Measurements from ENCODE around the gene NABP2. TPM values are rescaled to one million over a fixed set of nuclear protein-coding genes. Genes with fewer than 3 reads are reported as not detected.

NABP2 gene
- total and polyA plus RNA-seq, 10 of the 15 experiments (the other 5 are each of a cell fraction or from before 2014, with no cell fraction given): 20.7 to 97.9 (median 60.9) TPM

- no peak for DNase-seq (ENCODE audit: low read depth, low spot score)
- ChIA-PET SMC1A (ENCODE audit: uncharacterized antibody, unreplicated experiment) (interaction anchor here (1.1 kb wide), 1 partner anchor 30 kb away, joined by 3 read pairs; no protein-coding TSS in a partner anchor), CTCF (interaction anchor here (1.0 kb wide), 1 partner anchor 31 kb away, joined by 3 read pairs; no protein-coding TSS in a partner anchor), POLR2A (no interaction called here), RAD21 (ENCODE audit: unreplicated experiment) (no interaction called here)
- Histone ChIP-seq H3K4me1 (ENCODE audit: control insufficient read depth, insufficient read depth, low read length) (no peaks in the 10 kb centered on the region), H3K4me2 (ENCODE audit: control insufficient read depth, insufficient read depth) (no peak overlapping the region), H3K36me3 (ENCODE audit: control insufficient read depth in 2 of 2, insufficient read depth in 2 of 2, low read length in 1 of 2) (no peaks in the 10 kb centered on the region; a peak in 1 of 4 replicates), H3K9ac (ENCODE audit: control insufficient read depth, insufficient read depth, low read length) (no peak overlapping the region), H3K27ac (ENCODE audit: control insufficient read depth, insufficient read depth) (no peak overlapping the region), H3K79me2 (ENCODE audit: control insufficient read depth, insufficient read depth, low read length) (no peaks in the 10 kb centered on the region), H3K27me3 (replicated peaks in 1 of 2; ENCODE audit: control insufficient read depth in 2 of 2, insufficient read depth in 2 of 2, low read length in 1 of 2) (no peaks in the 10 kb centered on the region), H3K4me3 (no peak overlapping the region), H4K20me1 (ENCODE audit: control insufficient read depth, insufficient read depth) (no peaks in the 10 kb centered on the region; the same call in 1 of the 2 replicates), H3K9me3 (replicated peaks; ENCODE audit: control insufficient read depth, insufficient read depth, low read length) (no peaks in the 10 kb centered on the region), H2AFZ (ENCODE audit: control insufficient read depth, low read depth, low read length) (no peak overlapping the region)
- FAIRE-seq: no peak
- BruUV-seq (replicated peaks): no TSS peak
- intact Hi-C loops (cut with micrococcal nuclease; ENCODE audit: unreplicated experiment) (no loop called here), in situ Hi-C loops (cut with MboI) (no loop called here)
- WGBS (ENCODE audit: insufficient coverage, insufficient replicate concordance, low lambda C conversion rate, missing lambda C conversion rate): 87% methylated on average over 5 of the region's 5 CpGs
- ATAC-seq: no peak
- TF ChIP-seq NR2F1 (conservative IDR thresholded peaks at IDR 0.05): no peak
- no peak for TF ChIP-seq IKZF1 (conservative IDR thresholded peaks at IDR 0.05)
- TF ChIP-seq SIX5 (IDR thresholded peaks at IDR 0.05; ENCODE audit: low read depth, low read length, severe bottlenecking): no peak
- TF ChIP-seq NFYA (IDR thresholded peaks at IDR 0.05; ENCODE audit: borderline replicate concordance, low read depth, low read length): no peak
- TF ChIP-seq SMAD1 (IDR thresholded peaks at IDR 0.05; ENCODE audit: low read depth, partially characterized antibody): no peak
- TF ChIP-seq HDAC6 (IDR thresholded peaks at IDR 0.05; ENCODE audit: unreplicated experiment): no peak
- TF ChIP-seq EGR1 (IDR thresholded peaks at IDR 0.05; ENCODE audit: borderline replicate concordance in 1 of 2, low read depth in 2 of 2, low read length in 2 of 2): no peak
- TF ChIP-seq WRNIP1 (IDR thresholded peaks at IDR 0.05; ENCODE audit: borderline replicate concordance, low read depth, low read length): no peak
Observed at GRCh38 chr12:56236985-56237384, 12.8 kb downstream of the NABP2 start.

- ChIA-PET RAD21 (ENCODE audit: unreplicated experiment) (no interaction called here), POLR2A (interaction anchor here (0.6 kb wide), 1 partner anchor 111 kb away, joined by 4 read pairs; no protein-coding TSS in a partner anchor), CTCF (no interaction called here), SMC1A (ENCODE audit: uncharacterized antibody, unreplicated experiment) (no interaction called here)
- H3K36me3 ChIP-seq (ENCODE audit: control insufficient read depth in 2 of 2, insufficient read depth in 2 of 2, low read length in 1 of 2): peaks cover 0 to 2% of the 10 kb centered on the region in 2 experiments; a peak in 2 of 4 replicates
- BruUV-seq (replicated peaks): no TSS peak
- FAIRE-seq (no peak), ATAC-seq (no peak), DNase-seq (ENCODE audit: low read depth, low spot score) (no peak)
- no peak overlapping the region for H2AFZ ChIP-seq (ENCODE audit: control insufficient read depth, low read depth, low read length)
- no peak overlapping the region for H3K9ac ChIP-seq (ENCODE audit: control insufficient read depth, insufficient read depth, low read length)
- no peaks in the 10 kb centered on the region; the same call in 1 of the 2 replicates for H4K20me1 ChIP-seq (ENCODE audit: control insufficient read depth, insufficient read depth)
- no peaks in the 10 kb centered on the region for H3K27me3 ChIP-seq (replicated peaks in 1 of 2; ENCODE audit: control insufficient read depth in 2 of 2, insufficient read depth in 2 of 2, low read length in 1 of 2)
- TF ChIP-seq SMAD1 (IDR thresholded peaks at IDR 0.05; ENCODE audit: low read depth, partially characterized antibody): no peak
- no peak for TF ChIP-seq ZNF207 (IDR thresholded peaks at IDR 0.05; ENCODE audit: borderline replicate concordance)
- TF ChIP-seq PRDM15 (CRISPR knock-in tag; IDR thresholded peaks at IDR 0.05): no peak
- intact Hi-C loops (cut with micrococcal nuclease; ENCODE audit: unreplicated experiment) (no loop called here), in situ Hi-C loops (cut with MboI) (no loop called here)
- 88% methylated on average over 11 of the region's 11 CpGs for whole genome bisulfite sequencing (ENCODE audit: insufficient coverage, insufficient replicate concordance, low lambda C conversion rate, missing lambda C conversion rate)
- H3K4me2 ChIP-seq (ENCODE audit: control insufficient read depth, insufficient read depth): no peak overlapping the region
- H3K27ac ChIP-seq (ENCODE audit: control insufficient read depth, insufficient read depth): no peak overlapping the region
- H3K79me2 ChIP-seq (ENCODE audit: control insufficient read depth, insufficient read depth, low read length): no peaks in the 10 kb centered on the region
- H3K4me3 ChIP-seq: no peak overlapping the region
- H3K9me3 ChIP-seq (replicated peaks; ENCODE audit: control insufficient read depth, insufficient read depth, low read length): no peaks in the 10 kb centered on the region
- no peaks in the 10 kb centered on the region for H3K4me1 ChIP-seq (ENCODE audit: control insufficient read depth, insufficient read depth, low read length)
Observed at GRCh38 chr12:56237552-56237951, 13.4 kb downstream of the NABP2 start.

All from GM12878 (cell line).